ENCODE results near the gene KLHL25. TPM values are rescaled to one million over a fixed set of nuclear protein-coding genes. Genes with fewer than 3 reads are reported as not detected.

Gene KLHL25
- polyA plus RNA-seq, 2 of the 4 experiments (the other 2 are of a cell fraction) = 3.2 to 6.1 TPM

- Histone ChIP-seq H3K4me1 (peaks cover 11% of the 10 kb centered on the region), H3K4me3 (no peak overlapping the region), H3K27ac (no peak overlapping the region), H3K4me2 (no peak overlapping the region), H3K9me3 (no peaks in the 10 kb centered on the region)
- no peak for ATAC-seq
- POLR2A ChIA-PET = no interaction called here
- no peak for DNase-seq (ENCODE audit: low read depth in 1 of 2, low spot score in 1 of 2)
- CTCF ChIA-PET = interaction anchor here (2.8 kb wide), 1 partner anchor 60 kb away, joined by 12 read pairs; no protein-coding TSS in a partner anchor
- WGBS (ENCODE audit: missing lambda C conversion rate) = 94% methylated on average over 7 of the region's 7 CpGs
- no peak for FAIRE-seq
- TF ChIP-seq MYC (IDR thresholded peaks at IDR 0.05; ENCODE audit: borderline replicate concordance, low read length) (no peak), FOSB (CRISPR knock-in tag; IDR thresholded peaks at IDR 0.05) (no peak), BHLHE40 (IDR thresholded peaks at IDR 0.05; ENCODE audit: low read depth, low read length) (no peak), MAZ (IDR thresholded peaks at IDR 0.05; ENCODE audit: borderline replicate concordance, low read depth, low read length) (no peak), FOXS1 (CRISPR knock-in tag; IDR thresholded peaks at IDR 0.05) (no peak), RCOR1 (IDR thresholded peaks at IDR 0.05; ENCODE audit: low read depth, low read length) (no peak), ATOH8 (CRISPR knock-in tag; IDR thresholded peaks at IDR 0.05; ENCODE audit: low read depth) (no peak), EHMT2 (IDR thresholded peaks at IDR 0.05; ENCODE audit: low read depth) (no peak), BCL3 (IDR thresholded peaks at IDR 0.05) (no peak), USF2 (IDR thresholded peaks at IDR 0.05) (no peak), CBX2 (IDR thresholded peaks at IDR 0.05; ENCODE audit: borderline replicate concordance, low read depth) (no peak), RARB (CRISPR knock-in tag; IDR thresholded peaks at IDR 0.05) (no peak), CHD2 (IDR thresholded peaks at IDR 0.05; ENCODE audit: low read length, partially characterized antibody) (no peak), HOXB13 (CRISPR knock-in tag; IDR thresholded peaks at IDR 0.05; ENCODE audit: low read depth) (no peak), MAX (IDR thresholded peaks at IDR 0.05) (no peak), SREBF2 (IDR thresholded peaks at IDR 0.05) (no peak), ESRRA (IDR thresholded peaks at IDR 0.05; ENCODE audit: borderline replicate concordance, low read length) (no peak), JUNB (IDR thresholded peaks at IDR 0.05) (no peak), MAFK (IDR thresholded peaks at IDR 0.05; ENCODE audit: partially characterized antibody) (no peak)
Observed at GRCh38 chr15:85781099-85781498, 13.6 kb downstream of the KLHL25 start.

- CTCF ChIA-PET = interaction anchor here (2.8 kb wide), 1 partner anchor 60 kb away, joined by 12 read pairs; no protein-coding TSS in a partner anchor
- FAIRE-seq (no peak), ATAC-seq (no peak), DNase-seq (ENCODE audit: low read depth in 1 of 2, low spot score in 1 of 2) (no peak)
- peaks cover 4% of the 10 kb centered on the region for H3K4me1 ChIP-seq
- TF ChIP-seq RCOR1 (IDR thresholded peaks at IDR 0.05; ENCODE audit: low read depth, low read length) (no peak), EHMT2 (IDR thresholded peaks at IDR 0.05; ENCODE audit: low read depth) (no peak), NR3C1 (IDR thresholded peaks at IDR 0.05) (no peak), NFE2L2 (conservative IDR thresholded peaks at IDR 0.05; ENCODE audit: low read length) (no peak), HMGXB4 (CRISPR knock-in tag; IDR thresholded peaks at IDR 0.05; ENCODE audit: borderline replicate concordance) (no peak), MAX (IDR thresholded peaks at IDR 0.05) (no peak), SMC3 (IDR thresholded peaks at IDR 0.05) (no peak), RAD21 (conservative IDR thresholded peaks at IDR 0.05 in 1 of 2, IDR thresholded peaks at IDR 0.05 in 1 of 2) (no peak), ZNF302 (CRISPR knock-in tag; IDR thresholded peaks at IDR 0.05) (no peak), FOXS1 (CRISPR knock-in tag; IDR thresholded peaks at IDR 0.05) (no peak), SREBF2 (IDR thresholded peaks at IDR 0.05) (no peak), BCL3 (IDR thresholded peaks at IDR 0.05) (no peak), EHF (CRISPR knock-in tag; IDR thresholded peaks at IDR 0.05) (no peak), RARB (CRISPR knock-in tag; IDR thresholded peaks at IDR 0.05) (no peak), HOXB5 (CRISPR knock-in tag; IDR thresholded peaks at IDR 0.05) (no peak), CTCF (IDR thresholded peaks at IDR 0.05) (no peak)
- no peaks in the 10 kb centered on the region for H3K9me3 ChIP-seq
- H3K27ac ChIP-seq = no peak overlapping the region
- WGBS (ENCODE audit: missing lambda C conversion rate) = 84% methylated on average over 8 of the region's 8 CpGs
- no peak overlapping the region for H3K4me3 ChIP-seq
- H3K4me2 ChIP-seq = no peak overlapping the region
- POLR2A ChIA-PET = no interaction called here
Observed at GRCh38 chr15:85780225-85780985, 14.3 kb downstream of the KLHL25 start.

Measured in A549 (cell line).